ENCODE measurements around the gene HOXD13. TPM values are rescaled to one million over a fixed set of nuclear protein-coding genes. Genes with fewer than 3 reads are reported as not detected.

HOXD13 gene
- total and polyA plus RNA-seq, 2 of the 8 experiments (the other 6 are each of a cell fraction or from before 2014, with no cell fraction given) = not detected

DNA sequence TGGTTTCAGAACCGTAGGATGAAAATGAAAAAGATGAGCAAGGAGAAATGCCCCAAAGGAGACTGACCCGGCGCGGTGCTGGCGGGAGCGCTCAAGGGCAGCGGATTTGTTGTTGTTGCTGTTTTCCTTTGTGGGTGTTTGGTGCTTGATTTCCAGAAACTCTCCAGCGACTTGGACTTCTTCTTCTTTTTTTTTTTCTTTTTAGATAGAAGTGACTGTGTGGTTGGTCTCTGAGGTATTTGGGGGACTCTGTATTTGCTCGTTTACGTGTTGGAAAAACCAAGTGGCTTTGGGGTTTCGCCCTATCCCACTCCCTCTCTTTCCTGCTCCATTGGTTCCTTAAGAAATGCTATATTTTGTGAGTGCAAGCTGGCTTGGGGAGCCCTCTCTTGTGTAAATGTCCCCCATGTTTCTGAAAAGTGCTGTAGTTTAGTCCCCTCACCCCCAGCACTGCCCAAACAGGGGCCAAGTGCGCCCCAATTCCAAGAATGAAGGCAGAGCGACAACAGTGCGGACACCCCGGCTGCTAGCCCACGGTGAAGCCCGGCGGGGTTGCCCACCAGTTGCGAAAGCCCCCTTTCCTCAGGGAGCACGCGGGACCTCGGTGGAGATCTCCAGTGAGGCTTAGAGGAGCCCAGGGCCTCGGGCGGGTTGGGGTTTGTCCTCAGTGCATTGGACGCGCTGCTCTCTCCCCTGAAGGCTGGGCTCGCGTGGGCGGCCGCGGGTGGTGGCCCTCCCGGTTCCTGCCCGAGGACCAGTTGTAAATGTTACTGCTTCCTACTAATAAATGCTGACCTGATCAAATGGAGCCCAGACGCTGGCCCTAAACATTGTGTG, 31.8 kb downstream of the HOXD13 start:
- Histone ChIP-seq H3K23me2 (ENCODE audit: low read depth, low read length) (peaks cover 2% of the 10 kb centered on the region; the same call in 1 of the 2 replicates), H2BK5ac (ENCODE audit: low read depth, low read length) (no peak overlapping the region), H4K8ac (ENCODE audit: extremely low read depth, insufficient read depth, low read length) (peak overlapping the region; percentile 18; the same call in 1 of the 2 replicates), H2AK5ac (ENCODE audit: low read depth, low read length) (no peak overlapping the region), H3K79me1 (ENCODE audit: low read depth, low read length) (no peaks in the 10 kb centered on the region), H3K4me3 (ENCODE audit: extremely low read depth in 1 of 4, insufficient read depth in 2 of 4, low read depth in 3 of 4, low read length in 4 of 4) (no peak overlapping the region), H4K5ac (ENCODE audit: insufficient read length, low read depth, low read length) (no peak overlapping the region), H3K4me2 (ENCODE audit: insufficient read depth in 1 of 2, low read depth in 2 of 2, low read length in 2 of 2) (no peak overlapping the region; a peak in 1 of 4 replicates), H3K23ac (ENCODE audit: insufficient read length) (no peak overlapping the region), H2BK12ac (ENCODE audit: low read depth, low read length) (0 out of 2 replicates have a peak overlapping the region, but pooled peaks have one; percentile 27), H3K18ac (ENCODE audit: extremely low read depth, low read length) (no peak overlapping the region), H2BK15ac (ENCODE audit: low read length) (no peak overlapping the region), H4K91ac (replicated peaks; ENCODE audit: insufficient read length, low read length) (no peak overlapping the region), H4K20me1 (replicated peaks in 1 of 2; ENCODE audit: control insufficient read depth in 1 of 2, insufficient read depth in 2 of 2, low read length in 2 of 2) (peaks cover 26 to 39% of the 10 kb centered on the region in 2 experiments), H2BK20ac (ENCODE audit: low read length) (no peak overlapping the region), H3K14ac (ENCODE audit: insufficient read length) (no peak overlapping the region), H3K4me1 (replicated peaks in 1 of 4; ENCODE audit: control insufficient read depth in 3 of 4, insufficient read depth in 4 of 4, low read length in 3 of 4) (peaks cover 0 to 17% (median 9%) of the 10 kb centered on the region in 4 experiments; a peak in 6 of 7 replicates), H2BK120ac (replicated peaks; ENCODE audit: low read depth, low read length) (no peak overlapping the region), H3K9ac (replicated peaks in 1 of 4; ENCODE audit: extremely low read depth in 1 of 4, low read depth in 3 of 4, low read length in 3 of 4) (no peak overlapping the region), H3K79me2 (ENCODE audit: control insufficient read depth in 1 of 2, insufficient read depth in 2 of 2, low read length in 2 of 2) (no peaks in the 10 kb centered on the region), H3K27ac (ENCODE audit: low read depth, low read length) (no peak overlapping the region), H3K9me3 (ENCODE audit: insufficient read depth in 2 of 2, low read depth in 1 of 2, low read length in 1 of 2) (no peaks in the 10 kb centered on the region; a peak in 1 of 4 replicates), H3K36me3 (ENCODE audit: control insufficient read depth in 2 of 4, insufficient read depth in 4 of 4, low read length in 3 of 4) (peaks cover 0 to 22% (median 0%) of the 10 kb centered on the region in 4 experiments; a peak in 1 of 8 replicates), H3K4ac (replicated peaks; ENCODE audit: insufficient read length, low read depth, low read length) (no peak overlapping the region), H2AFZ (ENCODE audit: low read length) (no peak overlapping the region), H3K27me3 (replicated peaks in 1 of 4; ENCODE audit: control insufficient read depth in 3 of 4, extremely low read depth in 1 of 4, insufficient read depth in 3 of 4, low read length in 3 of 4) (peaks cover 96 to 100% (median 99%) of the 10 kb centered on the region in 4 experiments), H3K56ac (replicated peaks; ENCODE audit: insufficient read length, low read depth, low read length) (no peak overlapping the region)
- FAIRE-seq (no peak), DNase-seq (ENCODE audit: low read depth in 1 of 2, low spot score in 2 of 2) (peak in 1 of 2 experiments; percentile 45)
- CTCF ChIA-PET (ENCODE audit: partially characterized antibody) = interaction anchor here (1.2 to 6.2 kb wide), 5 partner anchors 13 to 529 kb away, joined by 4 to 72 read pairs (median 19); no protein-coding TSS in a partner anchor
- TF ChIP-seq, protein P1, sequence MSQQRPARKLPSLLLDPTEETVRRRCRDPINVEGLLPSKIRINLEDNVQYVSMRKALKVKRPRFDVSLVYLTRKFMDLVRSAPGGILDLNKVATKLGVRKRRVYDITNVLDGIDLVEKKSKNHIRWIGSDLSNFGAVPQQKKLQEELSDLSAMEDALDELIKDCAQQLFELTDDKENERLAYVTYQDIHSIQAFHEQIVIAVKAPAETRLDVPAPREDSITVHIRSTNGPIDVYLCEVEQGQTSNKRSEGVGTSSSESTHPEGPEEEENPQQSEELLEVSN (IDR thresholded peaks at IDR 0.05) = no peak
- TF ChIP-seq RNF2 (IDR thresholded peaks at IDR 0.05; ENCODE audit: borderline replicate concordance, low read depth, low read length, missing control alignments, poor library complexity, severe bottlenecking) = peak; percentile 64
- WGBS, 2 experiments (ENCODE audit: extremely low coverage in 1 of 2, insufficient coverage in 1 of 2, insufficient read length in 1 of 2, insufficient replicate concordance in 2 of 2, low coverage in 1 of 2, low lambda C conversion rate in 2 of 2, missing lambda C conversion rate in 1 of 2) = 16% methylated on average over 32 of the region's 34 CpGs; no CpG with 5 or more reads in 1 of the 2 experiments
- POLR2A ChIA-PET (ENCODE audit: partially characterized antibody) = interaction anchor here (0.9 kb wide), 1 partner anchor 48 kb away, joined by 6 read pairs; no protein-coding TSS in a partner anchor

All from H1 (cell line).